ENCODE measurements around the gene NLRC3. TPM values are rescaled to one million over a fixed set of nuclear protein-coding genes. Genes with fewer than 3 reads are reported as not detected.

The NLRC3 gene
- total RNA-seq, 1 donor from 2014 or later: 1.4 TPM

DNA sequence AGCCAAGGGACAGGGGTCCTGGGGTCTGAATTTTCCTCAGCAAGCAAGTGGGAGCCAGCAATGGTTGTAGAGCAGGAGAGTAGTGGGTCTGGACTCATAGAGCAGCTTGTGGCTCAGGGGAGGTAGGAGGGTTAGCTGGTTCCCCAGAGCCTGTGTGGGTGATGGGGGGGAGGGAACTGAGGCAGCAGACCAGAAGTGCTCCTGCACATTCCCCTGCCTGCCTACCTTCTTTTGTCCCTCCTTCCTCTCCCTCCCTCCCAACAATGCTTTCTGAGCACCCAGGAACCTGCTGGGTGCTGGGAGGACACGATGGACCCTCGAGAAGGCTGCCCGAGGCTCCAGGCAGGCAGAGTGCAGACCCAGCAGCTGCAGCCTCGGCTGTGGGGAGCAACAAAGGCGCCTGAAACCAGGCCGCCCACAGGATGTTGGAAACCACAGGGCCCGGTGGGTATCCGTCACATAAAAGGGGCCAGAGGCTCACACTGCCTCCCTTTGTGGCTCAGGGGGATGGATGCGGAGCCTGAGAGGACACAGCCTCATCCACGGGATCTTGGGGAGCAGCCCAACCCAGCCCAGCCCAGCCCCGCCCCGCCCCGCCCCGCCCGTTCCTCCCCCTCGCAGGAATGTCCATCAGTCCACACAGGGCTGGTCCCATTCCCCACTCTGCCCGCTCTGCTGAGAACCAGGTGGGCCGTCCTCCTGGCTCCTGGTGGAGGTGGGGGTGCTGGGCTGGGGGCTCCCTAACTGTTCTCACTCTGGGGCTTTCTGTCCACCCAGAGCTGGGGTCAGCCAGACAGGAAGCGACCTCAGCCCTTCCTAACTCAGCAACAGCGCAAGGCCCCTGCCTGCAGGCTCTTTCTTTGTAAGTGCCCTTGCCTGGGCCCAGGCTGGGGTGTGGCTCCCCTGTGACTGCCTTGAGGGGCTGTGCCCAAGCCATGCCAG, 1.7 kb upstream of the NLRC3 start:
- DNase-seq (ENCODE audit: low read depth, low spot score): no peak

- DNase-seq (ENCODE audit: low read depth, low spot score): no peak
Measured at GRCh38 chr16:3578121-3578520, 918 bp upstream of the NLRC3 start.

- DNase-seq (ENCODE audit: low read depth, low spot score): no peak
Measured at GRCh38 chr16:3576211-3576610, 992 bp downstream of the NLRC3 start.

- no peak for DNase-seq (ENCODE audit: low read depth, low spot score)
Measured at GRCh38 chr16:3575491-3575890, 1.7 kb downstream of the NLRC3 start.

- no peak for DNase-seq (ENCODE audit: low read depth, low spot score)
Measured at GRCh38 chr16:3574195-3574594, 3.0 kb downstream of the NLRC3 start.

DNA sequence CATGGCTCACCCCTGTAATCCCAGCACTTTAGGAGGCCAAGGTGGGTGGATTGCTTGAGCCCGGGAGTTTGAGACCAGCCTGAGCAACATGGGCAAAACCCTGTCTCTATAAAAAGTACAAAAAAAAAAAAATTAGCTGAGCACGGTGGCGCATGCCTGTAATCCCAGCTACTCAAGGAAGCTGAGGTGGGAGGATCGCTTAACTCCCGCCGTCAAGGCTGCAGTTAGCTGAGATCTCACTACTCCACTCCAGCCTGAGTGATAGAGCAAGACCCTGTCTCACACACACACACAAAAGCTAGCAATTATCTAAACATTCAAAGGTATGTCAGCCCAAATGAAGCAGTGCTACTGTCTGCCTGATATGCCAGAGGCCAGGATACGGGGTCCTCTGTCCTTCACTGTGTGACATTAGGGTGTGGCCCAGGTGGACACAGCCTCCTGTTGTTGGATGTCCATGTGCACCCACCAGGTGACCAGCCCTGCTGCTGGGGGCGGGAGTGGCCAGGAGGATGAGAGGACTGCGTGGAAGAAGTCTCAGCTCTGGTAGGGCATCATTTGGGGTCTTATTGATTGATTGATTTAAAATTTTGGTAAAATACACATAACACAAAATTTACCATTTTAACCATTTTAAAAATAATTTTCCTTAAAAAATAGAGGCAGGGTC, 3.9 kb downstream of the NLRC3 start:
- DNase-seq (ENCODE audit: low read depth, low spot score): no peak

DNA sequence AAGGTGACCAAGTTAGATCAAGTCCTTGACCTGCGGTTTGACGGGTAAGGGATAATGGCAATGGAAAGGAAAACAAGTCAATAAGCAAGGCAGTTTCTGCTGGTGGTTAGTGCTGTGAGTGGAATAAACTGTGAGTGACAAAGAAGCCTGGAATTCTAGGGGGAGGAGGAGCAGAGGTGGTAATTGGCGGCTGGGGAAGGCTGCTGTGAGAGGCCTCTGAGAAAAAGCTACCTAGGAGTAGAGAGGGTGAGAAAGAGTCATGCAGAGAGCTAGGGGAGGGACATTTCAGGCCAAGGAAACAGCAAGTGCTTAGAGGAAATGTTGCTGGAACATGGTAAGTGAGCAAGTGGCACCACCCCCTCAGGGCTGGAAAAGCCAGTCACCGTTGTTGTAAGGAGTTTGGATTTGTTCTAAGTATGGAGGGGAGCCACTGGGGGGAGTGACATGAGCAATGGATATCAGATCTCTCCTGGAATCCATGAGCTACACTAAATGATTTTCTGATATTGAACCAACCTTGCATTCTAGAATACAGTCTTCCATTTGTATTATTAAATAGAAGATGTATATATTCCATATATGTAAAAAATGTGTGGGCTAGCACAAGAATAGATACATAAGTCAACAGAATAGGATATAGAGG, 6.7 kb downstream of the NLRC3 start:
- DNase-seq (ENCODE audit: low read depth, low spot score): no peak

DNA sequence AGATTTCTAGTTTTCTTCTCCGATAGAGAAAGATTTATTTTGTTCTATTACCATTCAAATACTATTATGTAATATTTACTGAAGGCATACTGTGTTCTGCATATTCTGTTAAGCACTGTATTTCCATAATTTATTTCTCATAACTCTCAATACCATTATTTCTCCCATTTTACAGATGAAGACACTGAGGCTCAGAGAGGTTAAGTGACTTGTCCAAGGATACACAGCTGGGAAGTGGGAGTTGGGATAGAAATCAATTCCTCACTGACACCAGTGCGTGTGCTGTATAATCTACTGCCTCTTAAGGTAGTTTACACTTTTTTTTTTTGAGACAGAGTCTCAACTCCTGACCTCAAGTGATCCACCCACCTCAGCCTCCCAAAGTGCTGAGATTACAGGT, 7.4 kb downstream of the NLRC3 start:
- DNase-seq (ENCODE audit: low read depth, low spot score): no peak

- no peak for DNase-seq (ENCODE audit: low read depth, low spot score)
Measured at GRCh38 chr16:3566990-3567389, 10.2 kb downstream of the NLRC3 start.

GRCh38 chr16:3564889-3565141, 12.4 kb downstream of the NLRC3 start:
- no peak for DNase-seq (ENCODE audit: low read depth, low spot score)

- DNase-seq (ENCODE audit: low read depth, low spot score): no peak
Measured at GRCh38 chr16:3564130-3564888, 12.9 kb downstream of the NLRC3 start.

- DNase-seq (ENCODE audit: low read depth, low spot score): no peak
Measured at GRCh38 chr16:3562914-3563480, 14.2 kb downstream of the NLRC3 start.

- no peak for DNase-seq (ENCODE audit: low read depth, low spot score)
Measured at GRCh38 chr16:3561626-3562025, 15.6 kb downstream of the NLRC3 start.

- no peak for DNase-seq (ENCODE audit: low read depth, low spot score)
Measured at GRCh38 chr16:3554351-3554928, 22.8 kb downstream of the NLRC3 start.

DNA sequence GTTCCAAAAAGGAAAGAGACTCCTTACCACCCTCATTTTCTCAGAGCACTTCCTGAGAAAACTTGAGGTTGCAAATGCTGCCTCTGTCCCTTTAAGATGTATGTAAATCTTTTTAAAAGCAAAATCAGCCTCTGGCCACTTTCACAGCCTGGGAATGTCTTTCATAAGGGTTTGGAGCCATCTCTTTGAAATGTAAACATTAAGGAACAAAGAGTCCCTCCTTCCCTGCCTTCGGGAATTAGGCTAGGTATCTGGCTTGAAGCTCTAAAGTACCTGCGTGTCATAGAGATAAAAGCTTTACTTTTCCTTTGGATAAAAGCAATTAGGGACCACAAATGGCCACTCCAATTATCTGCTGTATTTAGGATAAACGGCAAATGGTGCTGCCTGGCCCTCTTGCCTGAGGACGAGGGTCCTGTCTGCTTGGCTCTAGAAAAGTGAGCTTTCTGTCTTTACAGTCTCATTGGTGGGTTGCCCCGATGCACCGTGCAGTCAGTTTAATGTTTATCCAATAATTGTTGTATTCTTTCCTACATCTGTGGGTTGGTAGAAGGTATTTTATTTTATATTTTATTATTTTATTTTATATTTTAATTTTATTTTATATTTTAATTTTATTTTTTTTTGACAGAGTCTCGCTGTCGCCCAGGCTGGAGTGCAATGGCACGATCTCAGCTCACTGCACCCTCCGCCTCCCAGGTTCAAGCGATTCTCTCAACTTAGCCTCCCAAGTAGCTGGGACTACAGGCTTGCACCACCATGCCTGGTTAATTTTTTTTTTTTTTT, 23.9 kb downstream of the NLRC3 start:
- DNase-seq (ENCODE audit: low read depth, low spot score): no peak

DNA sequence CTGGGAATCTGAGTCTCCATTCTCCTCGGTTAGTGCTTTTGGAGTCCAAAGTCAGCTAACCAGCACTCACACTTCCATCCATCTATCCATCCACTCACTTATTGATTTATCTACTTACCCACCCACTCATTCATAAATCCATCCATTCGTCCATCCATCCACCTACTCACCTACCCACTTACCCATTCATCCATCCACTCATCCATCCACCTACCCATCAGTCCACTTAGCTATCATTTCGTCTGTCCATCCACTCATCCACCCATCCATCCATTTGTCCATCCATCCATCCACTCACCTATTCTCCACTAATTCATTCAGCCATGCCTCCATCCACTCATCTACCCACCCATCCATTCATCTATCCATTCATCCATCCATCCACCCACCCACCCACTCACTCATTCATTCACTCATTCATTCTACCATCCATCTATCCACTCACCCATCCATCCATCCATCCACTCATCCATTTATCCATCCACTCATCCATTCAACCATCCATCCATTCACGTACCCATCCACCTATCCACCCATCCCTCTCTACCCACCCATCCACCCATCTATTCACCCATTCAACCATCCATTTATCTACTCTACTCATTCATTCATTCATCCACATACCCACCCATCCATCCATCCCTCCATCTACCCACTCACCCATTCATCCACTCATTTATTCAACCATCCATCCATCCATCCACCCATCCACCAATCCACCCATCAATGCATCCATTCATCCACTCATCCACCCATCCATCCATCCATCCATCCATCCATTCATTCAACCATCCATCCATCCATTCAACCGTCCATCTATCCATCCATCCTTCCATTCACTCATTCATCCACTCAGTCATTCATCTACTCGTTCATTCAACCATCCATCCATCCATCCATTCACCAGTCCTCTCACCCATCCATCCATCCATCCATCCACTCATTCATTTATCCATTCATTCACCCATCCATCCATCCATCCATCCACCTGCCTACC, 26.1 kb downstream of the NLRC3 start:
- no peak for DNase-seq (ENCODE audit: low read depth, low spot score)

- DNase-seq (ENCODE audit: low read depth, low spot score): no peak
Measured at GRCh38 chr16:3549906-3550305, 27.3 kb downstream of the NLRC3 start.

DNA sequence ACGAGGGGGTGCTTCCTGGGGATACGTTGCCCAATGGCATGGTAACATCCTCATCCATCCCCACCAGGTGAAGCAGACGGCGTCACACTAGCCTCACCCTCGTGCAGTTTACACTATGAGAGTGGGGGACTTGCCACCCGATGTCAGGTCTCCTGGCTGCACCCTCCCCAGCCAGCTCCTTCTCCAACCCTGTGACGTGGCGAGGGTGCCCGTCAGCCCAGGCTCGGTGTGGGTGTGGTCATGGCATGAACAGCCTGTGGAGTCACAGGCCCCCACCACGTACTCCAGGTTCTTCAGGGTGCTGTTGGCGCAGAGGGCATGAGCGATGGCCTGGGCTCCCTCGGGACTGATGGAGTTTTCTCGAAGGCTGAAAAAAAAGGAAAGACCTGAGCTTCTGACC, 28.3 kb downstream of the NLRC3 start:
- no peak for DNase-seq (ENCODE audit: low read depth, low spot score)

DNA sequence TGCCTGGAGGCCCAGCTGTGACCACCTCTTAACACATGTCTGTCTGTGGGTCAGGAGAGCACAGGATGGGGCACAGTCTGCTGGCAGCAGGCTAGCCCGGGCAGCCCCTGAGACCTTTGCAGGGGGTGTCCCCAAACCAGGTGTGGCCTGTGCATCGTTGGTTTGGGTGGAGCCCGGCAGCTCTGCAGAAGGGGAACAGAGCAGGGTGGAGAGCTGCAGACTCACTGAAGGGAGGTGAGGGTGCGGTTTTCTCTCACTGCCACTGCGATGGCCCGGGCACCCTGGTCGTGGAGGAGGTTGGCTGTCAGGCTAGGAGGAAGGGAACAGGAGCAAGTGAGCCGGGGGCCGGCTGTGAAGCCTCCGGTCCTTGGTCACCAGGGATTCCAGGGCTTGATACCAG, 28.8 kb downstream of the NLRC3 start:
- DNase-seq (ENCODE audit: low read depth, low spot score): no peak

Measured in pulmonary artery endothelial cell (primary cell).